HEK293 (cell line): ENCODE data around the gene QSER1.

ENCODE experiments used
- CTCF ChIA-PET: fragments of 350-600 bp; formaldehyde crosslinking; extraction: SDS; loops from one replicate; lab custom pipeline; 2021; ENCODE audit warnings: antibody characterized with exemption; lab: Yijun Ruan, JAX
- POLR2A ChIA-PET: fragments of 300-600 bp; formaldehyde crosslinking; extraction: SDS; loops from one replicate; lab custom pipeline; 2020; ENCODE audit warnings: antibody characterized with exemption, inconsistent platforms; lab: Yijun Ruan, JAX
- H3K27ac ChIP-seq: fragments of 200-500 bp; sonication (Bioruptor generic); 2 replicates; pipeline ENCODE4 v1.5.1; 2014; ENCODE audit warnings: low read depth, low read length, control low read depth, inconsistent platforms; ENCODE audit errors: extremely low read depth
- H3K36me3 ChIP-seq, 2 experiments: fragments of 200-500 bp in 1 of 2; sonication (Bioruptor generic) in 1 of 2; 1 replicate in 1 of 2; 2 replicates in 1 of 2; pipeline ENCODE4 v1.5.1; 2014 to 2017; ENCODE audit warnings: inconsistent platforms in 2 of 2, low read length in 2 of 2; ENCODE audit not compliant: control insufficient read depth in 2 of 2, insufficient read depth in 1 of 2
- H3K4me1 ChIP-seq: fragments of 200-500 bp; sonication (Bioruptor generic); 2 replicates; pipeline ENCODE4 v1.5.1; 2014; ENCODE audit warnings: mild to moderate bottlenecking, low read length, inconsistent platforms; ENCODE audit not compliant: control insufficient read depth, insufficient read depth
- H3K4me3 ChIP-seq: 2 replicates; pipeline ENCODE4 v1.5.1; 2011; ENCODE audit warnings: low read depth, mild to moderate bottlenecking, control low read depth, low read length, moderate library complexity
- H3K9me3 ChIP-seq: fragments of 200-500 bp; sonication (Bioruptor generic); 2 replicates; pipeline ENCODE4 v1.5.1; 2014; ENCODE audit warnings: low read depth, low read length, inconsistent platforms; ENCODE audit not compliant: control insufficient read depth, insufficient read depth
- GFI1B ChIP-seq: fragments of 450-650 bp; formaldehyde crosslinking; IDR thresholded peaks from 2 replicates; pipeline ENCODE4 v1.5.1; 2016; ENCODE audit warnings: missing biosample characterization, missing genetic modification characterization
- GLI4 ChIP-seq: fragments of 450-650 bp; formaldehyde crosslinking; IDR thresholded peaks from 2 replicates; pipeline ENCODE4 v1.5.1; 2016; ENCODE audit warnings: missing biosample characterization, missing genetic modification characterization
- KLF9 ChIP-seq: fragments of 450-650 bp; formaldehyde crosslinking; IDR thresholded peaks from 2 replicates; pipeline ENCODE4 v1.5.1; 2016; ENCODE audit warnings: missing biosample characterization, missing genetic modification characterization, low read depth
- MYNN ChIP-seq: fragments of 450-650 bp; formaldehyde crosslinking; IDR thresholded peaks from 2 replicates; pipeline ENCODE4 v1.5.1; 2016; ENCODE audit warnings: missing biosample characterization, missing genetic modification characterization, borderline replicate concordance
- MZF1 ChIP-seq: fragments of 450-650 bp; formaldehyde crosslinking; IDR thresholded peaks from 2 replicates; pipeline ENCODE4 v1.5.1; 2017; ENCODE audit warnings: missing biosample characterization, missing genetic modification characterization, borderline replicate concordance
- PRDM10 ChIP-seq: fragments of 450-650 bp; formaldehyde crosslinking; IDR thresholded peaks from 2 replicates; pipeline ENCODE4 v1.5.1; 2016; ENCODE audit warnings: missing biosample characterization, missing genetic modification characterization
- TRIM28 ChIP-seq: IDR thresholded peaks from 2 replicates; pipeline ENCODE4 v1.6.1; 2011; ENCODE audit warnings: low read length, control low read depth, borderline replicate concordance
- YY1 ChIP-seq: fragments of 450-650 bp; formaldehyde crosslinking; IDR thresholded peaks from 2 replicates; pipeline ENCODE4 v1.5.1; 2018; ENCODE audit warnings: missing biosample characterization, missing genetic modification characterization
- ZEB2 ChIP-seq: fragments of 450-650 bp; formaldehyde crosslinking; IDR thresholded peaks from 2 replicates; pipeline ENCODE4 v1.5.1; 2016; ENCODE audit warnings: missing biosample characterization, missing genetic modification characterization
- ZFP37 ChIP-seq: fragments of 450-650 bp; formaldehyde crosslinking; IDR thresholded peaks from 2 replicates; pipeline ENCODE4 v1.5.1; 2016; ENCODE audit warnings: missing biosample characterization, missing genetic modification characterization
- ZNF112 ChIP-seq: fragments of 450-650 bp; formaldehyde crosslinking; IDR thresholded peaks from 2 replicates; pipeline ENCODE4 v1.5.0; 2017; ENCODE audit warnings: missing biosample characterization, missing genetic modification characterization
- ZNF16 ChIP-seq: fragments of 450-650 bp; formaldehyde crosslinking; IDR thresholded peaks from 2 replicates; pipeline ENCODE4 v1.5.1; 2016; ENCODE audit warnings: low read depth, missing biosample characterization, missing genetic modification characterization
- ZNF184 ChIP-seq: fragments of 450-650 bp; IDR thresholded peaks from 2 replicates; pipeline ENCODE4 v1.5.1; 2018; ENCODE audit warnings: missing biosample characterization, mild to moderate bottlenecking, missing genetic modification characterization
- ZNF24 ChIP-seq: fragments of 450-650 bp; formaldehyde crosslinking; IDR thresholded peaks from 2 replicates; pipeline ENCODE4 v1.5.1; 2016; ENCODE audit warnings: missing biosample characterization, missing genetic modification characterization
- ZNF302 ChIP-seq: fragments of 450-650 bp; formaldehyde crosslinking; IDR thresholded peaks from 2 replicates; pipeline ENCODE4 v1.5.1; 2016; ENCODE audit warnings: missing biosample characterization, missing genetic modification characterization, low read depth
- ZNF366 ChIP-seq: fragments of 450-650 bp; formaldehyde crosslinking; conservative IDR thresholded peaks from 2 replicates; pipeline ENCODE4 v1.5.1; 2016; ENCODE audit warnings: missing biosample characterization, missing genetic modification characterization
- ZNF558 ChIP-seq: fragments of 450-650 bp; formaldehyde crosslinking; IDR thresholded peaks from 2 replicates; pipeline ENCODE4 v1.5.1; 2016; ENCODE audit warnings: missing biosample characterization, missing genetic modification characterization
- ZNF629 ChIP-seq: fragments of 450-650 bp; formaldehyde crosslinking; IDR thresholded peaks from 2 replicates; pipeline ENCODE4 v1.5.1; 2017; ENCODE audit warnings: missing biosample characterization, missing genetic modification characterization
- ZNF677 ChIP-seq: fragments of 450-650 bp; IDR thresholded peaks from 2 replicates; pipeline ENCODE4 v1.5.0; 2018; ENCODE audit warnings: missing biosample characterization, mild to moderate bottlenecking, missing genetic modification characterization, moderate library complexity
- ZSCAN23 ChIP-seq: fragments of 450-650 bp; formaldehyde crosslinking; IDR thresholded peaks from 2 replicates; pipeline ENCODE4 v1.5.1; 2016; ENCODE audit warnings: missing biosample characterization, missing genetic modification characterization
- ZSCAN30 ChIP-seq: fragments of 450-650 bp; IDR thresholded peaks from 2 replicates; pipeline ENCODE4 v1.5.1; 2018; ENCODE audit warnings: missing biosample characterization, mild to moderate bottlenecking, missing genetic modification characterization, moderate library complexity
- TF ChIP-seq, protein P1 (sequence below): fragments of 450-650 bp; formaldehyde crosslinking; IDR thresholded peaks from 2 replicates; pipeline ENCODE4 v1.5.0; 2017; ENCODE audit warnings: missing biosample characterization, missing genetic modification characterization, borderline replicate concordance
- TF ChIP-seq, protein P2 (sequence below): fragments of 450-650 bp; formaldehyde crosslinking; conservative IDR thresholded peaks from 2 replicates; pipeline ENCODE4 v1.5.1; 2016; ENCODE audit warnings: low read depth, missing biosample characterization, missing genetic modification characterization

The QSER1 gene

DNA sequence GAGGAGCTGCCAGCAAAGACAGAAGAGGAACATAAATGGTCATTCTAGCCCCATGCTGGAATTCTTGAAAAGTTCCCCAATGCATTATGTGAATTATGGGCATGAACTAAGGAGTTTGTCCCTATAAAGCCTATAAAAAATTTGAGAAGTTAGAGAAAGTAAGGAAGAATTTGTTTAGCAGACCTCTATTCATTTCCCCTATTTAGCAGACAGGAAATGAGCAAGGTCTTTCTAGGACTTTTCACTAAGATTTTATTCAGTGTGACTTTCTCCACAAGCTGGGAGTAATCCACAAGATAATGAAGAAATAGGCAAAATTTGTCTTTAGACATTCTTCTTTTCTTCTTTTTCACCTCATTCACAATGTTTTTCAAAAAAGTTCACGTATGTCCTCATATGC is 42.9 kb upstream of the QSER1 start (continued):
- no peak for TF ChIP-seq ZNF24
- no peak for TF ChIP-seq ZNF629 (tag by site-specific recombination)
- no peak for TF ChIP-seq KLF9 (tag by site-specific recombination)
- no peak for TF ChIP-seq ZNF302
- TF ChIP-seq ZNF677 (tag by site-specific recombination) = no peak
- no peak for TF ChIP-seq MYNN
- no peak for TF ChIP-seq YY1 (tag by site-specific recombination)
- no peak for TF ChIP-seq GLI4 (tag by site-specific recombination)
- TF ChIP-seq ZNF558 (tag by site-specific recombination) = no peak
- TF ChIP-seq TRIM28 = no peak
- TF ChIP-seq, all 188 proteins: peak for 0

- Histone ChIP-seq H3K9me3 (no peaks in the 10 kb centered on the region), H3K36me3 (peaks cover 0 to 6% of the 10 kb centered on the region in 2 experiments; a peak in 1 of 3 replicates), H3K4me3 (no peak overlapping the region), H3K27ac (no peak overlapping the region), H3K4me1 (no peaks in the 10 kb centered on the region)
- ChIA-PET POLR2A (no interaction called here), CTCF (interaction anchor here (0.8 to 1.2 kb wide), 2 partner anchors 8 to 54 kb away, joined by 3 read pairs; no protein-coding TSS in a partner anchor)
- TF ChIP-seq PRDM10 (tag by site-specific recombination) (no peak), ZSCAN30 (tag by site-specific recombination) (no peak), MZF1 (tag by site-specific recombination) (no peak), ZNF112 (no peak), GLI4 (tag by site-specific recombination) (no peak), ZNF16 (tag by site-specific recombination) (no peak), ZFP37 (tag by site-specific recombination) (no peak), ZSCAN23 (tag by site-specific recombination) (no peak), ZNF366 (tag by site-specific recombination) (no peak), GFI1B (tag by site-specific recombination) (no peak), ZNF184 (no peak), ZEB2 (tag by site-specific recombination) (no peak), ZNF677 (tag by site-specific recombination) (no peak)
- TF ChIP-seq, protein P1, sequence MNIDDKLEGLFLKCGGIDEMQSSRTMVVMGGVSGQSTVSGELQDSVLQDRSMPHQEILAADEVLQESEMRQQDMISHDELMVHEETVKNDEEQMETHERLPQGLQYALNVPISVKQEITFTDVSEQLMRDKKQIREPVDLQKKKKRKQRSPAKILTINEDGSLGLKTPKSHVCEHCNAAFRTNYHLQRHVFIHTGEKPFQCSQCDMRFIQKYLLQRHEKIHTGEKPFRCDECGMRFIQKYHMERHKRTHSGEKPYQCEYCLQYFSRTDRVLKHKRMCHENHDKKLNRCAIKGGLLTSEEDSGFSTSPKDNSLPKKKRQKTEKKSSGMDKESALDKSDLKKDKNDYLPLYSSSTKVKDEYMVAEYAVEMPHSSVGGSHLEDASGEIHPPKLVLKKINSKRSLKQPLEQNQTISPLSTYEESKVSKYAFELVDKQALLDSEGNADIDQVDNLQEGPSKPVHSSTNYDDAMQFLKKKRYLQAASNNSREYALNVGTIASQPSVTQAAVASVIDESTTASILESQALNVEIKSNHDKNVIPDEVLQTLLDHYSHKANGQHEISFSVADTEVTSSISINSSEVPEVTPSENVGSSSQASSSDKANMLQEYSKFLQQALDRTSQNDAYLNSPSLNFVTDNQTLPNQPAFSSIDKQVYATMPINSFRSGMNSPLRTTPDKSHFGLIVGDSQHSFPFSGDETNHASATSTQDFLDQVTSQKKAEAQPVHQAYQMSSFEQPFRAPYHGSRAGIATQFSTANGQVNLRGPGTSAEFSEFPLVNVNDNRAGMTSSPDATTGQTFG (tag by site-specific recombination) = no peak
- TF ChIP-seq, protein P2, sequence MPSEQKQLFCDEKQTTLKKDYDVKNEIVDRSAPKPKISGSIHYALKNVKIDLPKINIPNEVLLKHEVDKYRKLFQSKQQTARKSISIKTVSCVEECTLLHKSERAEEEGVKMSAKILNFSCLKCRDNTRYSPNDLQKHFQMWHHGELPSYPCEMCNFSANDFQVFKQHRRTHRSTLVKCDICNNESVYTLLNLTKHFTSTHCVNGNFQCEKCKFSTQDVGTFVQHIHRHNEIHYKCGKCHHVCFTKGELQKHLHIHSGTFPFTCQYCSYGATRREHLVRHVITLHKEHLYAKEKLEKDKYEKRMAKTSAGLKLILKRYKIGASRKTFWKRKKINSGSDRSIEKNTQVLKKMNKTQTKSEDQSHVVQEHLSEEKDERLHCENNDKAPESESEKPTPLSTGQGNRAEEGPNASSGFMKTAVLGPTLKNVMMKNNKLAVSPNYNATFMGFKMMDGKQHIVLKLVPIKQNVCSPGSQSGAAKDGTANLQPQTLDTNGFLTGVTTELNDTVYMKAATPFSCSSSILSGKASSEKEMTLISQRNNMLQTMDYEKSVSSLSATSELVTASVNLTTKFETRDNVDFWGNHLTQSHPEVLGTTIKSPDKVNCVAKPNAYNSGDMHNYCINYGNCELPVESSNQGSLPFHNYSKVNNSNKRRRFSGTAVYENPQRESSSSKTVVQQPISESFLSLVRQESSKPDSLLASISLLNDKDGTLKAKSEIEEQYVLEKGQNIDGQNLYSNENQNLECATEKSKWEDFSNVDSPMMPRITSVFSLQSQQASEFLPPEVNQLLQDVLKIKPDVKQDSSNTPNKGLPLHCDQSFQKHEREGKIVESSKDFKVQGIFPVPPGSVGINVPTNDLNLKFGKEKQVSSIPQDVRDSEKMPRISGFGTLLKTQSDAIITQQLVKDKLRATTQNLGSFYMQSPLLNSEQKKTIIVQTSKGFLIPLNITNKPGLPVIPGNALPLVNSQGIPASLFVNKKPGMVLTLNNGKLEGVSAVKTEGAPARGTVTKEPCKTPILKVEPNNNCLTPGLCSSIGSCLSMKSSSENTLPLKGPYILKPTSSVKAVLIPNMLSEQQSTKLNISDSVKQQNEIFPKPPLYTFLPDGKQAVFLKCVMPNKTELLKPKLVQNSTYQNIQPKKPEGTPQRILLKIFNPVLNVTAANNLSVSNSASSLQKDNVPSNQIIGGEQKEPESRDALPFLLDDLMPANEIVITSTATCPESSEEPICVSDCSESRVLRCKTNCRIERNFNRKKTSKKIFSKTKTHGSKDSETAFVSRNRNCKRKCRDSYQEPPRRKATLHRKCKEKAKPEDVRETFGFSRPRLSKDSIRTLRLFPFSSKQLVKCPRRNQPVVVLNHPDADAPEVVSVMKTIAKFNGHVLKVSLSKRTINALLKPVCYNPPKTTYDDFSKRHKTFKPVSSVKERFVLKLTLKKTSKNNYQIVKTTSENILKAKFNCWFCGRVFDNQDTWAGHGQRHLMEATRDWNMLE (tag by site-specific recombination) = no peak
These were observed 41.4 kb upstream of the QSER1 start for GRCh38 chr11:32851251-32851650.
